Measurements from ENCODE around the gene CETP. TPM values are rescaled to one million over a fixed set of nuclear protein-coding genes. Genes with fewer than 3 reads are reported as not detected.

The CETP gene
- total RNA-seq, 4 donors from 2014 or later: 0.19 to 0.32 (median 0.31) TPM; not detected in 1

DNA sequence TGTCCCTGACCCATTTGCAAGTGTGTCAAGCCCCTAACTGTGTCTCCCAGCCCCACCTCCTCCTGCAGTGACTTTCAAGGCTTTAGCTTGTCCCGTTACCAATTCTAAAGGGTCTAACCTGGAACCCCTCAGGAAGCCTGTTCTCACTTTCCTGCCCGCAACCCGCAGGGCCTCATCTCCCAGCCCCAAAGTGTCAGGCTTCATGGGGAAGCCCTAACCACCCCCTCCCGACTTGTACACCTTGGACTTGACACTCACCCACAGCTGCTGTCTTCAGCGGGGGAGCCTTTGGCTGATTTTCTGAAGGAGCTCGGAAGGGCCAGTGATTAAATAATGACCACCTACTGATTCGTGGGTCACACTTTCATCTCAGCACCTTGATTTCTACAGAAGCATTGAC is 60.7 kb downstream of the CETP start:
- intact Hi-C loops (cut with DNase I): no loop called here
- Histone ChIP-seq H3K4me1 (no peaks in the 10 kb centered on the region), H3K4me3 (no peak overlapping the region), H3K9me3 (no peaks in the 10 kb centered on the region), H3K27me3 (no peaks in the 10 kb centered on the region), H3K27ac (no peak overlapping the region), H3K36me3 (peaks cover 4 to 90% (median 24%) of the 10 kb centered on the region in 3 donors)
- DNase-seq: no peak
- 87 to 90% methylated on average over 7 of the region's 7 CpGs for WGBS, 2 donors
- TF ChIP-seq POLR2A (IDR thresholded peaks at IDR 0.05): no peak
- TF ChIP-seq, protein P1, sequence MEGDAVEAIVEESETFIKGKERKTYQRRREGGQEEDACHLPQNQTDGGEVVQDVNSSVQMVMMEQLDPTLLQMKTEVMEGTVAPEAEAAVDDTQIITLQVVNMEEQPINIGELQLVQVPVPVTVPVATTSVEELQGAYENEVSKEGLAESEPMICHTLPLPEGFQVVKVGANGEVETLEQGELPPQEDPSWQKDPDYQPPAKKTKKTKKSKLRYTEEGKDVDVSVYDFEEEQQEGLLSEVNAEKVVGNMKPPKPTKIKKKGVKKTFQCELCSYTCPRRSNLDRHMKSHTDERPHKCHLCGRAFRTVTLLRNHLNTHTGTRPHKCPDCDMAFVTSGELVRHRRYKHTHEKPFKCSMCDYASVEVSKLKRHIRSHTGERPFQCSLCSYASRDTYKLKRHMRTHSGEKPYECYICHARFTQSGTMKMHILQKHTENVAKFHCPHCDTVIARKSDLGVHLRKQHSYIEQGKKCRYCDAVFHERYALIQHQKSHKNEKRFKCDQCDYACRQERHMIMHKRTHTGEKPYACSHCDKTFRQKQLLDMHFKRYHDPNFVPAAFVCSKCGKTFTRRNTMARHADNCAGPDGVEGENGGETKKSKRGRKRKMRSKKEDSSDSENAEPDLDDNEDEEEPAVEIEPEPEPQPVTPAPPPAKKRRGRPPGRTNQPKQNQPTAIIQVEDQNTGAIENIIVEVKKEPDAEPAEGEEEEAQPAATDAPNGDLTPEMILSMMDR (IDR thresholded peaks at IDR 0.05): no peak

GRCh38 chr16:57023541-57024249 is 61.9 kb downstream of the CETP start:
- H3K36me3 ChIP-seq: peaks cover 4 to 77% (median 24%) of the 10 kb centered on the region in 3 donors
- H3K27me3 ChIP-seq: no peaks in the 10 kb centered on the region
- H3K9me3 ChIP-seq: no peaks in the 10 kb centered on the region
- intact Hi-C loops (cut with DNase I): no loop called here
- H3K4me3 ChIP-seq: no peak overlapping the region
- peaks cover 0 to 7% (median 0%) of the 10 kb centered on the region in 3 donors for H3K4me1 ChIP-seq
- no peak overlapping the region for H3K27ac ChIP-seq
- 80 to 95% methylated on average over 1 to 6 of the region's 8 CpGs for WGBS, 2 donors
- no peak for TF ChIP-seq POLR2A (IDR thresholded peaks at IDR 0.05)
- TF ChIP-seq, protein P1 (IDR thresholded peaks at IDR 0.05): no peak
- DNase-seq: no peak

GRCh38 chr16:57024894-57025680 is 63.3 kb downstream of the CETP start:
- TF ChIP-seq, protein P1 (IDR thresholded peaks at IDR 0.05): no peak
- TF ChIP-seq POLR2A (IDR thresholded peaks at IDR 0.05): no peak
- Histone ChIP-seq H3K4me3 (no peak overlapping the region), H3K27me3 (no peaks in the 10 kb centered on the region), H3K4me1 (peaks cover 0 to 7% (median 0%) of the 10 kb centered on the region in 3 donors), H3K9me3 (no peaks in the 10 kb centered on the region), H3K27ac (no peak overlapping the region), H3K36me3 (peaks cover 4 to 64% (median 20%) of the 10 kb centered on the region in 3 donors)
- DNase-seq: no peak
- intact Hi-C loops (cut with DNase I): no loop called here
- 87 to 89% methylated on average over 4 to 12 of the region's 19 CpGs for WGBS, 2 donors

DNA sequence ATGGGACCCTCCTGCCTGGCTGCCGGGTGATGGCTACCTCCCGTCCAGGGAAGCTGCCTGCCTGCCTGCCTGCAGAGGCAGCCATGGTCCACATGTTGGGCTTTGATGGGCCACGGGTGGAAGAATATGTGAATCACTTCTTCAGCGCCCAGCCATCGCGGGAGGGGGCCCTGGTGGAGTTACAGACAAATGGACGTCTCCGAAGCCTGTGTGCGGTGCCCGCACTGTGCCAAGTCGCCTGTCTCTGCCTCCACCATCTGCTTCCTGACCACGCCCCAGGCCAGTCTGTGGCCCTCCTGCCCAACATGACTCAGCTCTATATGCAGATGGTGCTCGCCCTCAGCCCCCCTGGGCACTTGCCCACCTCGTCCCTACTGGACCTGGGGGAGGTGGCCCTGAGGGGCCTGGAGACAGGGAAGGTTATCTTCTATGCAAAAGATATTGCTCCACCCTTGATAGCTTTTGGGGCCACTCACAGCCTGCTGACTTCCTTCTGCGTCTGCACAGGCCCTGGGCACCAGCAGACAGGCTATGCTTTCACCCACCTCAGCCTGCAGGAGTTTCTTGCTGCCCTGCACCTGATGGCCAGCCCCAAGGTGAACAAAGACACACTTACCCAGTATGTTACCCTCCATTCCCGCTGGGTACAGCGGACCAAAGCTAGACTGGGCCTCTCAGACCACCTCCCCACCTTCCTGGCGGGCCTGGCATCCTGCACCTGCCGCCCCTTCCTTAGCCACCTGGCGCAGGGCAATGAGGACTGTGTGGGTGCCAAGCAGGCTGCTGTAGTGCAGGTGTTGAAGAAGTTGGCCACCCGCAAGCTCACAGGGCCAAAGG is 64.4 kb downstream of the CETP start:
- H3K36me3 ChIP-seq: peaks cover 0 to 54% (median 14%) of the 10 kb centered on the region in 3 donors
- 76% methylated on average over 9 to 10 of the region's 21 CpGs for WGBS, 2 donors
- no peak for DNase-seq
- no peak overlapping the region for H3K27ac ChIP-seq
- H3K9me3 ChIP-seq: no peaks in the 10 kb centered on the region
- H3K27me3 ChIP-seq: no peaks in the 10 kb centered on the region
- TF ChIP-seq, protein P1 (IDR thresholded peaks at IDR 0.05): no peak
- no peak for TF ChIP-seq POLR2A (IDR thresholded peaks at IDR 0.05)
- H3K4me1 ChIP-seq: peaks cover 0 to 7% (median 0%) of the 10 kb centered on the region in 3 donors
- no peak overlapping the region for H3K4me3 ChIP-seq
- intact Hi-C loops (cut with DNase I): no loop called here

All from esophagus squamous epithelium (tissue), 5 donors.